Breast epithelium (tissue), 4 donors: ENCODE data around the gene ATP6V1G3. TPM values are rescaled to one million over a fixed set of nuclear protein-coding genes. Genes with fewer than 3 reads are reported as not detected.

Experiments used
- DNase-seq, 2 donors: peaks; one replicate each; pipeline ENCODE4 v3.0.0-alpha.2; 2019; ENCODE audit warnings: low spot score in 2 of 2
- H3K27ac ChIP-seq, 2 donors: fragments of 200-600 bp; sonication (generic) in 1 of 2; one replicate each; pipeline ENCODE4 v1.5.1; 2016 to 2019; ENCODE audit warnings: mild to moderate bottlenecking in 1 of 2
- H3K27me3 ChIP-seq, 2 donors: fragments of 200-600 bp; sonication (generic) in 1 of 2; one replicate each; pipeline versions ENCODE4 v1.5.1 to v1.6.0; 2017 to 2019; ENCODE audit warnings: control low read depth in 1 of 2, mild to moderate bottlenecking in 1 of 2
- H3K36me3 ChIP-seq: fragments of 200-600 bp; one replicate; pipeline ENCODE4 v1.5.1; 2019
- H3K4me1 ChIP-seq, 2 donors: fragments of 200-600 bp; sonication (generic); one replicate each; pipeline ENCODE4 v1.5.1; 2016 to 2019; ENCODE audit warnings: control low read depth in 1 of 2
- H3K4me3 ChIP-seq, 3 donors: fragments of 200-600 bp; sonication (generic); 1 replicate in 2 of 3; 2 replicates in 1 of 3; pipeline ENCODE4 v1.5.1; 2016 to 2019; ENCODE audit warnings: mild to moderate bottlenecking in 3 of 3, moderate library complexity in 2 of 3
- H3K9me3 ChIP-seq, 2 donors: fragments of 200-600 bp; sonication (generic) in 1 of 2; one replicate each; pipeline ENCODE4 v1.5.1; 2016 to 2019; ENCODE audit warnings: control low read depth in 1 of 2
- CTCF ChIP-seq, 3 donors: fragments of 450-650 bp; IDR thresholded peaks; one replicate each; pipeline ENCODE4 v1.5.1; 2016 to 2017; ENCODE audit warnings: antibody characterized with exemption in 3 of 3, mild to moderate bottlenecking in 3 of 3, moderate library complexity in 3 of 3
- POLR2A ChIP-seq: fragments of 450-650 bp; IDR thresholded peaks from one replicate; pipeline ENCODE4 v1.6.1; 2016; ENCODE audit warnings: antibody characterized with exemption, mild to moderate bottlenecking, moderate library complexity
- POLR2AphosphoS5 ChIP-seq, 3 donors: sonication (generic); formaldehyde crosslinking; IDR thresholded peaks; one replicate each; pipeline ENCODE4 v1.6.1; 2017; ENCODE audit warnings: antibody characterized with exemption in 3 of 3
- intact Hi-C: fragments of 100-400 bp; cut with DNase I; formaldehyde crosslinking; loops from one replicate; pipeline ENCODE4 v1.15.1; 2023; ENCODE audit warnings: low total_unique reads
- total RNA-seq, 3 donors: library from RNA; depleted of rRNA; stranded (reverse); fragments of >200 nt; gene quantifications; one replicate each; pipeline ENCODE4 v1.1.0, GENCODE V29; 2016

The ATP6V1G3 gene
- total RNA-seq, 3 donors from 2014 or later = not detected

GRCh38 chr1:198552668-198553416 is 12.4 kb upstream of the ATP6V1G3 start:
- intact Hi-C loops = no loop called here
- H3K27ac ChIP-seq = no peak overlapping the region
- DNase-seq = no peak
- H3K27me3 ChIP-seq = no peaks in the 10 kb centered on the region
- no peak overlapping the region for H3K4me3 ChIP-seq
- no peak for TF ChIP-seq CTCF (IDR thresholded peaks at IDR 0.05)
- TF ChIP-seq POLR2A = no peak
- no peak for TF ChIP-seq POLR2AphosphoS5 (IDR thresholded peaks at IDR 0.05)
- no peaks in the 10 kb centered on the region for H3K9me3 ChIP-seq
- no peaks in the 10 kb centered on the region for H3K36me3 ChIP-seq
- H3K4me1 ChIP-seq = no peaks in the 10 kb centered on the region

- Histone ChIP-seq H3K4me3 (no peak overlapping the region), H3K27ac (no peak overlapping the region), H3K27me3 (no peaks in the 10 kb centered on the region), H3K4me1 (no peaks in the 10 kb centered on the region), H3K36me3 (no peaks in the 10 kb centered on the region), H3K9me3 (no peaks in the 10 kb centered on the region)
- no peak for DNase-seq
- intact Hi-C loops = no loop called here
- TF ChIP-seq POLR2AphosphoS5 (IDR thresholded peaks at IDR 0.05) (no peak), POLR2A (no peak), CTCF (IDR thresholded peaks at IDR 0.05) (no peak)
These were observed 10.6 kb upstream of the ATP6V1G3 start for GRCh38 chr1:198550941-198551524.

- no peak overlapping the region for H3K4me3 ChIP-seq
- no peak overlapping the region for H3K27ac ChIP-seq
- no peaks in the 10 kb centered on the region for H3K4me1 ChIP-seq
- H3K36me3 ChIP-seq = no peaks in the 10 kb centered on the region
- no peaks in the 10 kb centered on the region for H3K9me3 ChIP-seq
- intact Hi-C loops = loop anchor here (2.0 to 10.0 kb wide), 2 partner anchors 77 to 885 kb away; no protein-coding TSS in a partner anchor
- H3K27me3 ChIP-seq = no peaks in the 10 kb centered on the region
- TF ChIP-seq POLR2AphosphoS5 (IDR thresholded peaks at IDR 0.05) (no peak), POLR2A (no peak), CTCF (IDR thresholded peaks at IDR 0.05) (no peak)
- no peak for DNase-seq
These were observed 9.4 kb upstream of the ATP6V1G3 start for GRCh38 chr1:198549866-198550265.

GRCh38 chr1:198548890-198549289 is 8.4 kb upstream of the ATP6V1G3 start:
- TF ChIP-seq POLR2AphosphoS5 (IDR thresholded peaks at IDR 0.05) = no peak
- no peak for TF ChIP-seq POLR2A
- no peak for TF ChIP-seq CTCF (IDR thresholded peaks at IDR 0.05)
- Histone ChIP-seq H3K27me3 (no peaks in the 10 kb centered on the region), H3K27ac (no peak overlapping the region), H3K4me1 (no peaks in the 10 kb centered on the region), H3K4me3 (no peak overlapping the region), H3K36me3 (no peaks in the 10 kb centered on the region), H3K9me3 (no peaks in the 10 kb centered on the region)
- intact Hi-C loops = loop anchor here (2.0 to 10.0 kb wide), 2 partner anchors 78 to 886 kb away; no protein-coding TSS in a partner anchor
- DNase-seq = no peak

- no peak for DNase-seq
- H3K4me3 ChIP-seq = no peak overlapping the region
- no peaks in the 10 kb centered on the region for H3K27me3 ChIP-seq
- no peaks in the 10 kb centered on the region for H3K36me3 ChIP-seq
- TF ChIP-seq POLR2A (no peak), POLR2AphosphoS5 (IDR thresholded peaks at IDR 0.05) (no peak), CTCF (IDR thresholded peaks at IDR 0.05) (no peak)
- intact Hi-C loops = loop anchor here (10.0 kb wide), 1 partner anchor 890 kb away; no protein-coding TSS in a partner anchor
- H3K9me3 ChIP-seq = no peaks in the 10 kb centered on the region
- no peak overlapping the region for H3K27ac ChIP-seq
- H3K4me1 ChIP-seq = no peaks in the 10 kb centered on the region
These were observed 4.7 kb upstream of the ATP6V1G3 start for GRCh38 chr1:198545156-198545555.
